Caco-2 (cell line): ENCODE results near the gene ASB13. TPM values are rescaled to one million over a fixed set of nuclear protein-coding genes. Genes with fewer than 3 reads are reported as not detected.

Source experiments
- BruUV-seq: library from RNA; stranded (reverse); fragments of 400-500 nt; replicated peaks from 2 replicates; lab custom pipeline; 2021; lab: Mats Ljungman, UMichigan
- CTCF ChIA-PET: fragments of 300-600 bp; sonication (Branson Sonifier 250); formaldehyde crosslinking; loops from one replicate; lab custom pipeline; 2022; ENCODE audit warnings: antibody characterized with exemption; lab: Charles Lee
- POLR2A ChIA-PET: fragments of 300-600 bp; sonication (Branson Sonifier 250); formaldehyde crosslinking; loops from one replicate; lab custom pipeline; 2022; ENCODE audit warnings: antibody characterized with exemption; lab: Charles Lee
- DNase-seq, 2 experiments: peaks; one replicate each; pipeline versions ENCODE4 v3.0.0 to v3.0.0-alpha.2; 2020 to 2022
- H3K27me3 ChIP-seq: replicated peaks from 2 replicates; pipeline ENCODE4 v1.6.0; 2011; ENCODE audit warnings: low read length; ENCODE audit not compliant: control insufficient read depth, insufficient read depth
- H3K36me3 ChIP-seq: 2 replicates; pipeline ENCODE4 v1.5.1; 2011; ENCODE audit warnings: low read length; ENCODE audit not compliant: control insufficient read depth, insufficient read depth
- H3K4me1 ChIP-seq: fragments of 250-450 bp; sonication (Bioruptor Pico); 2 replicates; pipeline ENCODE4 v1.5.1; 2020; ENCODE audit warnings: mild to moderate bottlenecking
- H3K4me3 ChIP-seq: 2 replicates; pipeline ENCODE4 v1.5.1; 2011; ENCODE audit warnings: low read depth, mild to moderate bottlenecking, control low read depth, low read length
- H3K9me3 ChIP-seq: fragments of 250-450 bp; sonication (Bioruptor Pico); 2 replicates; pipeline ENCODE4 v1.5.1; 2020; ENCODE audit warnings: mild to moderate bottlenecking, moderate library complexity
- H3K27ac Mint-ChIP-seq: one replicate; pipeline ENCODE4 v1.8.0; 2022; ENCODE audit warnings: mixed read lengths; ENCODE audit not compliant: unreplicated experiment
- H3K27me3 Mint-ChIP-seq: one replicate; pipeline ENCODE4 v1.8.0; 2022; ENCODE audit warnings: mixed read lengths; ENCODE audit not compliant: insufficient read depth, unreplicated experiment
- H3K36me3 Mint-ChIP-seq: one replicate; pipeline ENCODE4 v1.8.0; 2022; ENCODE audit warnings: mild to moderate bottlenecking, mixed read lengths; ENCODE audit not compliant: insufficient read depth, unreplicated experiment
- H3K4me1 Mint-ChIP-seq: one replicate; pipeline ENCODE4 v1.8.0; 2022; ENCODE audit warnings: low read depth, mixed read lengths; ENCODE audit not compliant: unreplicated experiment
- H3K4me3 Mint-ChIP-seq: one replicate; pipeline ENCODE4 v1.8.0; 2022; ENCODE audit warnings: mild to moderate bottlenecking, moderate library complexity, mixed read lengths; ENCODE audit not compliant: unreplicated experiment
- H3K9me3 Mint-ChIP-seq: one replicate; pipeline ENCODE4 v1.8.0; 2022; ENCODE audit warnings: mixed read lengths; ENCODE audit not compliant: unreplicated experiment
- CTCF ChIP-seq, 2 experiments: fragments of 200-600 bp in 1 of 2; IDR thresholded peaks; 1 replicate in 1 of 2; 2 replicates in 1 of 2; pipeline versions ENCODE4 v1.5.1 to v1.8.0; 2011 to 2022; ENCODE audit warnings: antibody characterized with exemption in 1 of 2, control low read depth in 1 of 2, inconsistent platforms in 1 of 2, low read depth in 1 of 2, low read length in 1 of 2, mild to moderate bottlenecking in 1 of 2, moderate library complexity in 1 of 2; ENCODE audit not compliant: insufficient read depth in 1 of 2, severe bottlenecking in 1 of 2, unreplicated experiment in 1 of 2
- intact Hi-C: fragments of 100-400 bp; cut with micrococcal nuclease; formaldehyde crosslinking; loops from one replicate; pipeline ENCODE4 v1.10.0; 2022; ENCODE audit not compliant: unreplicated experiment
- total RNA-seq: library from RNA; stranded (reverse); gene quantifications from 2 replicates; pipeline ENCODE4 v1.2.3, GENCODE V29; 2022

ASB13 gene
- total RNA-seq, 1 experiment from 2014 or later: 44.8 TPM

GRCh38 chr10:5640036-5640435 lies 26.4 kb downstream of the ASB13 start:
- Histone ChIP-seq H3K36me3 (peaks cover 8% of the 10 kb centered on the region; the same call in 1 of the 2 replicates), H3K4me3 (no peak overlapping the region), H3K9me3 (no peaks in the 10 kb centered on the region), H3K4me1 (no peaks in the 10 kb centered on the region), H3K27me3 (no peaks in the 10 kb centered on the region)
- peaks cover 6% of the 10 kb centered on the region for H3K4me1 Mint-ChIP-seq
- H3K27me3 Mint-ChIP-seq: no peaks in the 10 kb centered on the region
- H3K27ac Mint-ChIP-seq: no peak overlapping the region
- peaks cover 44% of the 10 kb centered on the region for H3K36me3 Mint-ChIP-seq
- BruUV-seq: no TSS peak
- DNase-seq: no peak
- POLR2A ChIA-PET: no interaction called here
- no peak overlapping the region for H3K4me3 Mint-ChIP-seq
- CTCF ChIA-PET: no interaction called here
- intact Hi-C loops: no loop called here
- TF ChIP-seq CTCF (IDR thresholded peaks at IDR 0.05; ENCODE audit: insufficient read depth in 1 of 2, low read depth in 1 of 2, low read length in 1 of 2, severe bottlenecking in 1 of 2, unreplicated experiment in 1 of 2): no peak
- H3K9me3 Mint-ChIP-seq: no peaks in the 10 kb centered on the region

GRCh38 chr10:5639066-5639465 lies 27.3 kb downstream of the ASB13 start:
- Mint-ChIP-seq H3K27me3 (no peaks in the 10 kb centered on the region), H3K36me3 (peaks cover 36% of the 10 kb centered on the region), H3K4me3 (no peak overlapping the region), H3K4me1 (no peaks in the 10 kb centered on the region), H3K9me3 (no peaks in the 10 kb centered on the region), H3K27ac (no peak overlapping the region)
- Histone ChIP-seq H3K9me3 (no peaks in the 10 kb centered on the region), H3K4me1 (no peaks in the 10 kb centered on the region), H3K4me3 (no peak overlapping the region), H3K27me3 (no peaks in the 10 kb centered on the region), H3K36me3 (peaks cover 6% of the 10 kb centered on the region; the same call in 1 of the 2 replicates)
- intact Hi-C loops: no loop called here
- CTCF ChIA-PET: no interaction called here
- no peak for DNase-seq
- BruUV-seq: no TSS peak
- POLR2A ChIA-PET: no interaction called here
- no peak for TF ChIP-seq CTCF (IDR thresholded peaks at IDR 0.05; ENCODE audit: insufficient read depth in 1 of 2, low read depth in 1 of 2, low read length in 1 of 2, severe bottlenecking in 1 of 2, unreplicated experiment in 1 of 2)

- H3K27me3 Mint-ChIP-seq: no peaks in the 10 kb centered on the region
- H3K27ac Mint-ChIP-seq: no peak overlapping the region
- H3K36me3 Mint-ChIP-seq: peaks cover 31% of the 10 kb centered on the region
- H3K36me3 ChIP-seq: peaks cover 4% of the 10 kb centered on the region; the same call in 1 of the 2 replicates
- H3K4me1 Mint-ChIP-seq: peaks cover 1% of the 10 kb centered on the region
- no peaks in the 10 kb centered on the region for H3K9me3 ChIP-seq
- H3K27me3 ChIP-seq: no peaks in the 10 kb centered on the region
- intact Hi-C loops: no loop called here
- H3K4me1 ChIP-seq: peaks cover 1% of the 10 kb centered on the region; the same call in 1 of the 2 replicates
- ChIA-PET CTCF (no interaction called here), POLR2A (no interaction called here)
- no peaks in the 10 kb centered on the region for H3K9me3 Mint-ChIP-seq
- H3K4me3 ChIP-seq: no peak overlapping the region
- no peak for DNase-seq
- no peak overlapping the region for H3K4me3 Mint-ChIP-seq
- no peak for TF ChIP-seq CTCF (IDR thresholded peaks at IDR 0.05; ENCODE audit: insufficient read depth in 1 of 2, low read depth in 1 of 2, low read length in 1 of 2, severe bottlenecking in 1 of 2, unreplicated experiment in 1 of 2)
- BruUV-seq: no TSS peak
These were observed 27.9 kb downstream of the ASB13 start for GRCh38 chr10:5638494-5638893.
